ENCODE measurements around the gene TSPAN2.

GRCh38 chr1:115084902-115085511 lies 4.3 kb downstream of the TSPAN2 start:
- TF ChIP-seq CTCF (IDR thresholded peaks at IDR 0.05) (no peak), POLR2A (IDR thresholded peaks at IDR 0.05) (no peak)

Data from body of pancreas (tissue), 4 donors.